ENCODE data around the gene SEL1L2. TPM values are rescaled to one million over a fixed set of nuclear protein-coding genes. Genes with fewer than 3 reads are reported as not detected.

Gene SEL1L2
- total RNA-seq, 4 donors from 2014 or later, result not detected

- Histone ChIP-seq H3K9me3 (no peaks in the 10 kb centered on the region), H3K27me3 (no peaks in the 10 kb centered on the region), H3K27ac (no peak overlapping the region), H3K4me3 (no peak overlapping the region), H3K36me3 (no peaks in the 10 kb centered on the region), H3K4me1 (no peaks in the 10 kb centered on the region)
- in situ Hi-C loops (cut with MboI; ENCODE audit: low pct_ligation_motif_present in 1 of 4, low pct_unique_long_range_greater_than_20kb in 1 of 4, low sequenced_read_pairs in 3 of 4), result no loop called here
- intact Hi-C loops (cut with DNase I; ENCODE audit: low total_unique reads), result no loop called here
- no peak for DNase-seq
- TF ChIP-seq, protein P1, sequence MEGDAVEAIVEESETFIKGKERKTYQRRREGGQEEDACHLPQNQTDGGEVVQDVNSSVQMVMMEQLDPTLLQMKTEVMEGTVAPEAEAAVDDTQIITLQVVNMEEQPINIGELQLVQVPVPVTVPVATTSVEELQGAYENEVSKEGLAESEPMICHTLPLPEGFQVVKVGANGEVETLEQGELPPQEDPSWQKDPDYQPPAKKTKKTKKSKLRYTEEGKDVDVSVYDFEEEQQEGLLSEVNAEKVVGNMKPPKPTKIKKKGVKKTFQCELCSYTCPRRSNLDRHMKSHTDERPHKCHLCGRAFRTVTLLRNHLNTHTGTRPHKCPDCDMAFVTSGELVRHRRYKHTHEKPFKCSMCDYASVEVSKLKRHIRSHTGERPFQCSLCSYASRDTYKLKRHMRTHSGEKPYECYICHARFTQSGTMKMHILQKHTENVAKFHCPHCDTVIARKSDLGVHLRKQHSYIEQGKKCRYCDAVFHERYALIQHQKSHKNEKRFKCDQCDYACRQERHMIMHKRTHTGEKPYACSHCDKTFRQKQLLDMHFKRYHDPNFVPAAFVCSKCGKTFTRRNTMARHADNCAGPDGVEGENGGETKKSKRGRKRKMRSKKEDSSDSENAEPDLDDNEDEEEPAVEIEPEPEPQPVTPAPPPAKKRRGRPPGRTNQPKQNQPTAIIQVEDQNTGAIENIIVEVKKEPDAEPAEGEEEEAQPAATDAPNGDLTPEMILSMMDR (IDR thresholded peaks at IDR 0.05), result no peak
- TF ChIP-seq EP300 (IDR thresholded peaks at IDR 0.05; ENCODE audit: low read depth) (no peak), POLR2AphosphoS5 (IDR thresholded peaks at IDR 0.05) (no peak), POLR2A (IDR thresholded peaks at IDR 0.05) (no peak)
- 81 to 91% methylated on average over 1 of the region's 1 CpG for WGBS, 2 donors (ENCODE audit: low coverage in 1 of 2)
Measured at GRCh38 chr20:13913131-13913530, 77.3 kb downstream of the SEL1L2 start.

DNA sequence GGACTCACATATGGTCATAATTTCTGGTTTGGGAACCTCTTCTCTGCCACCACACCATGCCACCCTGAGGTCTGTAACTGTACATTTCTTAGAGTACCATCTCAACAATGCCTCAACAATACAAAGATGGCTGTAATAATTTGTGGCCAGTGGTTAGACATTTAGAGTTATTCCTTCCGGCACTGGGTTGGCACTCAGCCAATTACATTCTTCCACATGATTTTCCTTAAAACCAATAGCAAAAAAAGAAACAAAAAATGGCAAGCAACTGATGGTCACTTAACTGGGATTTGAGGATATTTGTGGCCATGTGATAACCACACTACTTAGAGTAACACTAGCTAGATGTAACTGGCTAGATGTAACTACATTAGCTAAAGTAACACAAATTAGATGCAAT, 79.9 kb downstream of the SEL1L2 start:
- in situ Hi-C loops (cut with MboI; ENCODE audit: low pct_ligation_motif_present in 1 of 4, low pct_unique_long_range_greater_than_20kb in 1 of 4, low sequenced_read_pairs in 3 of 4) (no loop called here), intact Hi-C loops (cut with DNase I; ENCODE audit: low total_unique reads) (no loop called here)
- Histone ChIP-seq H3K4me3 (no peak overlapping the region), H3K27me3 (no peaks in the 10 kb centered on the region), H3K9me3 (no peaks in the 10 kb centered on the region), H3K36me3 (no peaks in the 10 kb centered on the region), H3K4me1 (no peaks in the 10 kb centered on the region), H3K27ac (no peak overlapping the region)
- TF ChIP-seq POLR2A (IDR thresholded peaks at IDR 0.05) (no peak), POLR2AphosphoS5 (IDR thresholded peaks at IDR 0.05) (no peak), EP300 (IDR thresholded peaks at IDR 0.05; ENCODE audit: low read depth) (no peak)
- TF ChIP-seq, protein P1 (IDR thresholded peaks at IDR 0.05), result no peak
- WGBS, 2 donors (ENCODE audit: low coverage in 1 of 2), result 72% methylated on average over 1 of the region's 1 CpG; no CpG with 5 or more reads in 1 of the 2 donors
- no peak for DNase-seq

DNA sequence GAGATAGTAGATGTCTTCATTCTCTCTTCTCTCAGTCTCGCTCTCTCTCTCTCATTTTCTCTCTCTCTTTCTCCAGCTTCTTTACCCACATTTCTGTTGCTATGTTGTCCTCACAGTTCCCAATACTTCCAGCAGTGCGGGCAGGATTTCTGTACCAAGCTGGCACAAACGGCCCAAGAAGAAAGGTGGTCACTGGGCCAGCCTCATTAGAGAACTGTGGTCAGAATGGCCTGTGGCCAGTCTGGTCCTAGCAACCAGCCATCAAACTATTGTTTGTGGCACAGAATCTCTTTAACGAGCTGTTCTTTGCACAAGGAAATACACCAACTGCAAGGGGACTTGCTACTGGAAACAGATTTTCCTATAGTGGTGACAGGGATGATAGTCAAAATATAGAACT, 81.3 kb downstream of the SEL1L2 start:
- no peak overlapping the region for H3K27ac ChIP-seq
- no peak overlapping the region for H3K4me3 ChIP-seq
- intact Hi-C loops (cut with DNase I; ENCODE audit: low total_unique reads) (no loop called here), in situ Hi-C loops (cut with MboI; ENCODE audit: low pct_ligation_motif_present in 1 of 4, low pct_unique_long_range_greater_than_20kb in 1 of 4, low sequenced_read_pairs in 3 of 4) (no loop called here)
- no peaks in the 10 kb centered on the region for H3K4me1 ChIP-seq
- H3K9me3 ChIP-seq, result no peaks in the 10 kb centered on the region
- H3K36me3 ChIP-seq, result no peaks in the 10 kb centered on the region
- no peaks in the 10 kb centered on the region for H3K27me3 ChIP-seq
- DNase-seq, result no peak
- 69 to 72% methylated on average over 3 to 4 of the region's 4 CpGs for WGBS, 2 donors (ENCODE audit: low coverage in 1 of 2)
- TF ChIP-seq, protein P1 (IDR thresholded peaks at IDR 0.05), result no peak
- no peak for TF ChIP-seq EP300 (IDR thresholded peaks at IDR 0.05; ENCODE audit: low read depth)
- no peak for TF ChIP-seq POLR2A (IDR thresholded peaks at IDR 0.05)
- no peak for TF ChIP-seq POLR2AphosphoS5 (IDR thresholded peaks at IDR 0.05)

- no peaks in the 10 kb centered on the region for H3K27me3 ChIP-seq
- intact Hi-C loops (cut with DNase I; ENCODE audit: low total_unique reads) (no loop called here), in situ Hi-C loops (cut with MboI; ENCODE audit: low pct_ligation_motif_present in 1 of 4, low pct_unique_long_range_greater_than_20kb in 1 of 4, low sequenced_read_pairs in 3 of 4) (no loop called here)
- no peaks in the 10 kb centered on the region for H3K4me1 ChIP-seq
- DNase-seq, result no peak
- no peaks in the 10 kb centered on the region for H3K9me3 ChIP-seq
- no peaks in the 10 kb centered on the region for H3K36me3 ChIP-seq
- no peak overlapping the region for H3K27ac ChIP-seq
- no peak for TF ChIP-seq POLR2A (IDR thresholded peaks at IDR 0.05)
- TF ChIP-seq POLR2AphosphoS5 (IDR thresholded peaks at IDR 0.05), result no peak
- TF ChIP-seq EP300 (IDR thresholded peaks at IDR 0.05; ENCODE audit: low read depth), result no peak
- TF ChIP-seq, protein P1 (IDR thresholded peaks at IDR 0.05), result no peak
- WGBS, 2 donors (ENCODE audit: low coverage in 1 of 2), result 83 to 97% methylated on average over 2 to 3 of the region's 3 CpGs
- H3K4me3 ChIP-seq, result no peak overlapping the region
Measured at GRCh38 chr20:13904766-13905165, 85.6 kb downstream of the SEL1L2 start.
